ENCODE data around the gene GNG13.

- TF ChIP-seq NR2C2 (CRISPR knock-in tag; IDR thresholded peaks at IDR 0.05) (no peak), NR2C2 (tag; IDR thresholded peaks at IDR 0.05) (no peak), MXI1 (IDR thresholded peaks at IDR 0.05; ENCODE audit: low read depth, low read length) (no peak), POLR2AphosphoS2 (IDR thresholded peaks at IDR 0.05; ENCODE audit: low read length) (no peak), CBFB (CRISPR knock-in tag; IDR thresholded peaks at IDR 0.05) (no peak), ZBTB17 (CRISPR knock-in tag; IDR thresholded peaks at IDR 0.05) (no peak), GABPB1 (CRISPR knock-in tag; IDR thresholded peaks at IDR 0.05) (no peak), SAFB2 (IDR thresholded peaks at IDR 0.05; ENCODE audit: borderline replicate concordance, low read depth, low read length, severe bottlenecking) (no peak), ZNF3 (CRISPR knock-in tag; IDR thresholded peaks at IDR 0.05) (no peak), PTBP1 (IDR thresholded peaks at IDR 0.05; ENCODE audit: low read depth, low read length) (no peak), ZNF239 (CRISPR knock-in tag; IDR thresholded peaks at IDR 0.05) (no peak), CTCF (IDR thresholded peaks at IDR 0.05 in 2 of 3, conservative IDR thresholded peaks at IDR 0.05 in 1 of 3; ENCODE audit: insufficient read depth in 2 of 3, low read depth in 1 of 3, low read length in 3 of 3) (no peak)
These were observed 4.0 kb downstream of the GNG13 start for GRCh38 chr16:796296-797119.

Data from K562 (cell line).